OCI-LY7 (cell line): ENCODE data around the gene CST6.

Experiments
- CTCF ChIP-seq: fragments of 200-600 bp; sonication (generic); conservative IDR thresholded peaks from 2 replicates; pipeline ENCODE4 v1.5.1; 2014; ENCODE audit warnings: mild to moderate bottlenecking, antibody characterized with exemption, low read length, moderate library complexity, mixed read lengths
- EZH2phosphoT487 ChIP-seq: fragments of 200-600 bp; sonication (generic); IDR thresholded peaks from 2 replicates; pipeline ENCODE4 v1.6.1; 2018; ENCODE audit warnings: low read depth, borderline replicate concordance, mild to moderate bottlenecking, mixed run types, antibody characterized with exemption, low read length, moderate library complexity, mixed read lengths

- no peak for TF ChIP-seq CTCF
- no peak for TF ChIP-seq EZH2phosphoT487
Observed at GRCh38 chr11:66006891-66007176, 5.0 kb upstream of the CST6 start.
